Measurements from ENCODE around the gene RCSD1.

The RCSD1 gene

DNA sequence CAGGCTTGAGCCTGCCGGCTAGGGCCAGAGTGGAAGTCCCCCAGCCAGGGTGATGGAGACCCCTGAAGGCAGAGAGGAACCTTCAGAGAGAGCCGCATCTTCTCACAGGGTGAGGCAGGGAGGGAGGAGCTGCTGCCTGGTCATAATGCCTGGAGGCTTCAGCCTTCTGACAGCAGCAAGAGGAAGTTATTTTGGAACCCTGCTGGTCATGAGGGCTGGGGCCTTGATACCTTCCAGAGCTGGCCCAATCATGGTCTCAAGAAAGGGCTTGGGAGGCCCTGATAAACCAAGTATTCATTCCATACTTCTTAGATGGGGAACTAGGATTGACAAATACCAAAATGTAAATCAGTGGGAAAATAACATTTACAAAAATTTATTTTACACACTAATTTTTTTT lies 65.1 kb downstream of the RCSD1 start:
- DNase-seq, result no peak

GRCh38 chr1:167695756-167696561 lies 65.9 kb downstream of the RCSD1 start:
- DNase-seq, result no peak

GRCh38 chr1:167697667-167698141 lies 67.7 kb downstream of the RCSD1 start:
- DNase-seq, result no peak

GRCh38 chr1:167698313-167698712 lies 68.3 kb downstream of the RCSD1 start:
- no peak for DNase-seq

DNA sequence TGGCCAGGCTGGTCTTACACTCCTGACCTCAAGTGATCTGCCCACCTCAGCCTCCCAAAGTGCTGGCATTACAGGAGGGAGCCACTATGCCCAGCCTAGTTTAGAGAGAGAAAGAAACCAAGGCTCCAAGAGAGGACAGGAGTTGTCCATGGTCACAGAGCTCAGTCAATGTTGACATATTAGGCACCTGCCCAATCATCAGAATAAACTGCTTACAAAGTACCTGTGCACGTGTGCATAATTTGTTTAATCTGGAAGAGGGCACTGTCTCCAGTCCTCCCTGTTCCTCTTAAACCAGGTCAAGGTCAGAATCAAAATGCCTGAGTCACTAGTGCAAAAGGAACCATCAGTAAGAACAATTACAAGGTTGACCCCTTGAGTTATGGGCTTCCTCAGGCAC lies 71.5 kb downstream of the RCSD1 start:
- no peak for DNase-seq

- no peak for DNase-seq
Measured at GRCh38 chr1:167703557-167703956, 73.5 kb downstream of the RCSD1 start.

- no peak for DNase-seq
Measured at GRCh38 chr1:167704715-167705114, 74.7 kb downstream of the RCSD1 start.

DNA sequence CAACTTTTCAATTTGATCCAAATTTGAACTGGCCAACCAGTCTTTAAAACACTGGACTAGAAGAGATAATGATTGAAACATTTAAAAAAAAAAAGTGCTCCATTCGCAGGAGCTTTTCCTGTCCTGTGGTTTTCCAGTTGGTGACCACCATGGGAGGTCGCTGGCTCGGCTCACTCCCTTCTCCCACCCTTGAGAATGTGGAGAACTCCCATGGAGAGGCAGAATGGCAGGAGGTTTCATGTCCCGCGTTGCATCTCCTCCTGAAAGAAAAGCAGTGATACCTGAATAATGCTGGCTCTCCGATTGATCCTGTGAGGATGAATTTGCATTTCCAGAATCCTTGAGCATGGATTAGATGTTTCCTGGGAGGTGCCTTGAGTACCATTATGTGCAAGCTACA lies 75.2 kb downstream of the RCSD1 start:
- no peak for DNase-seq

- DNase-seq, result no peak
Measured at GRCh38 chr1:167706363-167706762, 76.3 kb downstream of the RCSD1 start.

DNA sequence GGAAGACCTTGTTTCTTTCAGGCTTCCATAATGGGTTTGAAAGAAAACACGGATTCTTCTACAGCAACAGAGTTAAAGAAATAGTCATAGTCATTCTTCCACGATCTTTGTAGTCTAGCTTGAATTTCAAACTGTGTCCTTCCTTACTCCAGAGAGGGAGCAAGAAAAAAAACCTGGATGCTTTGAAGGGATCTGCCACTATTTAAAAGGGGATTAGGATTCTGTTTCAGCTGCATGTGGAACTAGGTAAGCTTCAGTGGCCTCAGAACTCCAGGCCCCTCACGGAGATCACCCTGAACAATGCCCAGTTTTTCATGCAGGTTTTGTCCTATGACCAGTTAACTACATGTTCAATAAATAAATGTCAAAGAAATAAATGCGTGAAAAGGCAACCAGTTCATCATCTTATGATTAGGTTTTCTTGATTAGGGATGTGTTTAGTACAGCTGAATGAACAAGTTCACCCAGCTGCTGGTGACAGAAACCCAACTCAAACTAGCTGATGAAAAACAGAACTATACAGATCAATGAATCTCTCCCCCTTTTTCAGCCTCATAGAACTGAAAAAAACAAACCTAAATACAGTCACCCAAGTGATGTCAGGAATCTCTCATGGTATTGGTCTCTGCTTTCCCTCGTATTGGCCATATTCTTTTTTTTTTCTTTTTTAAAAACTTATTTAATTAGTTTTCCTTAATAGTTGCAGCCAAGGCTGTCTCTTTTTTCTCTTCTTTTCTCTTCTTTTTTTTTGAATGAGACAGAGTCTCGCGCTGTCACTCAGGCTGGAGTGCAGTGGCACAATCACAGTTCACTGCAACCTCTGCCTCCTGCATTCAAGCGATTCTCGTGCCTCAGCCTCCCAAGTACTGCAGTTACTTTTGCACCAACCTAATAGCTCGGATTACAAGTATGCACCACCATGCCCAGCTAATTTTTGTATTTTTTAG lies 77.2 kb downstream of the RCSD1 start:
- peak in 1 of 2 experiments; percentile 52 for DNase-seq

- DNase-seq, result no peak
Measured at GRCh38 chr1:167707942-167708341, 77.9 kb downstream of the RCSD1 start.

DNA sequence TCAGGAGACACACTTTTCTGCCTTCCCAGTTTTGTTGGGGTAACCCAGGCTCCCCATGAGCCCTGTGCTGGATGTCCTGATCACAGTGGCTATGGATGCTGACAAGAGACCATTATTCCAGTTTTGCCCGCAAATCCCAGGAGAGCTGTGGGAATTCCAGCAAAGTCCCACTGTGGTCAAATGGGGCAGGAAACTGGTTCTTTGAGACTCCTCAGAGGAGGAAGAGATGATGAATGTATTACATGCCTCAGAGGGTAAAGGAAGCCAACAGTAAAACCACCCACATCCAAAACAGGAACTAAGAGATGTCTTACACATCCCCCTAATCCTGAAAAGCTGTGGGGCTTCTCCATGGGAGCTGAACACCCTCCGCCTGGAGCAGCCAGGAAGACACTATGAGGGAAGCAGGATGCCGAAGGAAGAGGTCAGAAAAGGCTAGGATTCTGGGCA lies 78.9 kb downstream of the RCSD1 start:
- DNase-seq, result no peak

- no peak for DNase-seq
Measured at GRCh38 chr1:167710836-167711235, 80.8 kb downstream of the RCSD1 start.

DNA sequence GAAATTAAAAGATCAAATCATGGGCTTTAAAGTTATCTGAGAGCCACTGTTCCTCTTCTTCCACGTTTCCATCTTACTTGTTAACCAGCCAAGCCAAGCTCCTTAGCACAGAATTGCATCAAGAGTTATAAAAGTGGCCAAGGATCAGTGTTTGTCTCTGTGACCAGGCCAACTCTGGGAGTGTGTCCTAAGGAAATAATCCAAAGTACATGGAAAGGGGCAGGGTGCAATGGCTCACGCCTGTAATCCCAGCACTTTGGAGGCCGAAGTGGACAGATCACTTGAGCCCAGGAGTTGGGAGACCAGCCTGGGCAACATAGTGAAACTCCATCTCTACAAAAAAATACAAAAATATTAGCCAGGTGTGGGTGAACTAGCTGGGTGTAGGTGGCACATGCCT lies 81.8 kb downstream of the RCSD1 start:
- DNase-seq, result no peak

GRCh38 chr1:167713330-167714081 lies 83.5 kb downstream of the RCSD1 start:
- DNase-seq, result peak in 1 of 2 experiments; percentile 53

- DNase-seq, result peak in 1 of 2 experiments; percentile 64
Measured at GRCh38 chr1:167714098-167714438, 84.0 kb downstream of the RCSD1 start.

- peak; percentile 67 to 84 for DNase-seq
Measured at GRCh38 chr1:167714439-167715156, 84.6 kb downstream of the RCSD1 start.

- DNase-seq, result peak; percentile 79 to 80
Measured at GRCh38 chr1:167715157-167715999, 85.3 kb downstream of the RCSD1 start.

DNA sequence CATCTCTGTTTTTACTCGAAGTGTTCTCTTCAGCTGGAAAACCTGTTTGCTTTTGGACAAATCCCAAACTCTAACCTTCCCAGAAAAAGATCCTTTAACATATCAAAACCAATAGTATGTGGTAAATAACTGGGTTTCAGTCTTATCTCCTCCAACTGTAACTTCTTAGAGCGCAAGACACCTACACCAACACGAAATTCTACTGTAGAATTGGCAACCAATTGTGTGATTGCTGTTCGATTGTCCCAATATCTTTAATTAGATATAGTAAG lies 85.9 kb downstream of the RCSD1 start:
- no peak for DNase-seq

- no peak for DNase-seq
Measured at GRCh38 chr1:167717351-167717750, 87.3 kb downstream of the RCSD1 start.

DNA sequence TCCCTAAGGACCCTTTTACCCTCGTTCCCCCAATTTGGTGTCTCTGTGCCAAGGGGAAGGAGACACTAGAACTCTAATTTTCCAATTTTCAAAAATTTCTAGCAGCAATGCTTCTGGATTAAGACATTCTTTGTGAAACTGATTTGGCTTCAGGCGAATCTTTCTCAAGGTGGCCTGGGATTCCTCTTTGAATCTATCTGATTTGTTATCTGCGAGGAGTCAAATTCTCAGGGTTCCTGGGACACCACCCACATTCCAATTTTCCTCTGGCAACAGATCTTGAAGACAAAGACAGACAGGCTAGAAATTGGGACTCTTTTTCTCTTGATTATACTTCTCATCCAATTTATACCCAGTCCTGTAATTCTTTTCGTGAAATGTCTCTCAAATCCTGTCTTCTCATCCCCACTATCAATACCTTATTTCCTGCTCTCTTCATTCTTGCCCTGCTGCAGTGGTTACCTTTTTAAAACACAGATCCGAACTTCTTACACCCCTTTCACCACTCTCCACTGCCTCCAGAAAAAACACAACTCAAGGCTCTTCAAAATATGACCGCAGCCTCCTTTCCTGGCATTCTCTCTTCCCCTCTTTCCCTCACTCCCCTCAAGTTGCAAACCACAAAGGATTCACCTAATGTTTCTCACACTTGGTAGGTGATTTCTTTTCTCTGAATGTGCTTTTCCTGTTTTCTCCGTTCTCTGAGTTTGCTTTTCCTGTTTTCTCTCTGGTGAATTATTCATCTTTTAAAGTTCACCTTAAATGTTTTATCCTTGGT lies 89.1 kb downstream of the RCSD1 start:
- no peak for DNase-seq

All from NCI-H524 (cell line).